ENCODE measurements around the gene ADGRG3. TPM values are rescaled to one million over a fixed set of nuclear protein-coding genes. Genes with fewer than 3 reads are reported as not detected.

The ADGRG3 gene
- total RNA-seq, 1 experiment from 2014 or later, result not detected

- intact Hi-C loops (cut with micrococcal nuclease; ENCODE audit: unreplicated experiment), result no loop called here
- no peak for DNase-seq
- Mint-ChIP-seq H3K27ac (ENCODE audit: unreplicated experiment) (peak overlapping the region; percentile 64), H3K9me3 (ENCODE audit: low read depth, unreplicated experiment) (no peaks in the 10 kb centered on the region), H3K36me3 (ENCODE audit: insufficient read depth, unreplicated experiment) (peaks cover 47% of the 10 kb centered on the region), H3K27me3 (ENCODE audit: unreplicated experiment) (no peaks in the 10 kb centered on the region), H3K4me1 (ENCODE audit: low read depth, unreplicated experiment) (peaks cover 21% of the 10 kb centered on the region), H3K4me3 (ENCODE audit: low read depth, unreplicated experiment) (no peak overlapping the region)
- TF ChIP-seq, protein P1, sequence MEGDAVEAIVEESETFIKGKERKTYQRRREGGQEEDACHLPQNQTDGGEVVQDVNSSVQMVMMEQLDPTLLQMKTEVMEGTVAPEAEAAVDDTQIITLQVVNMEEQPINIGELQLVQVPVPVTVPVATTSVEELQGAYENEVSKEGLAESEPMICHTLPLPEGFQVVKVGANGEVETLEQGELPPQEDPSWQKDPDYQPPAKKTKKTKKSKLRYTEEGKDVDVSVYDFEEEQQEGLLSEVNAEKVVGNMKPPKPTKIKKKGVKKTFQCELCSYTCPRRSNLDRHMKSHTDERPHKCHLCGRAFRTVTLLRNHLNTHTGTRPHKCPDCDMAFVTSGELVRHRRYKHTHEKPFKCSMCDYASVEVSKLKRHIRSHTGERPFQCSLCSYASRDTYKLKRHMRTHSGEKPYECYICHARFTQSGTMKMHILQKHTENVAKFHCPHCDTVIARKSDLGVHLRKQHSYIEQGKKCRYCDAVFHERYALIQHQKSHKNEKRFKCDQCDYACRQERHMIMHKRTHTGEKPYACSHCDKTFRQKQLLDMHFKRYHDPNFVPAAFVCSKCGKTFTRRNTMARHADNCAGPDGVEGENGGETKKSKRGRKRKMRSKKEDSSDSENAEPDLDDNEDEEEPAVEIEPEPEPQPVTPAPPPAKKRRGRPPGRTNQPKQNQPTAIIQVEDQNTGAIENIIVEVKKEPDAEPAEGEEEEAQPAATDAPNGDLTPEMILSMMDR (IDR thresholded peaks at IDR 0.05; ENCODE audit: unreplicated experiment), result no peak
- CTCF ChIA-PET, result interaction anchor here (0.9 to 6.2 kb wide), 5 partner anchors 9 to 57 kb away, joined by 3 to 38 read pairs (median 16); partner anchors contain the start of gene ADGRG1
- no TSS peak for BruUV-seq (replicated peaks)
Measured at GRCh38 chr16:57647136-57647875, 20.8 kb upstream of the ADGRG3 start.

DNA sequence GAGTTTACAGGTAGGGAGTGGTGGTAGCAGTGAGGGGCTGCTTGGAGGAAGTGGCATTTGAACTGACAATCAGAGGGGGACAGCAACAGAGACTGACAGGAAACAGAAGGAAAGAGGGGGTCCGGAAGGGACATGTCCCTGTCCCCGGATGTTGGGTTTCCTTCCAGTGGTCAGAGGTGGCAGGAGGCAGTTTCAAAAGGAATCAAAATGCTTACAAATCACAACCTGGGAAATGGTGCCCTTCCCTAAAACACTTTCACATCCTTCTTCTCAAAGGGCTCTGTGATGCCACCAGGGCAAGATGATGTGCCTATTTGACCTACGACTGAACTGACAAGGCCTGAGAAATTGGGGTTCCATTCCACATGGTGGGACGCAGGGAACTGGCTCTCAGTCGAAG is 20.0 kb upstream of the ADGRG3 start:
- no TSS peak for BruUV-seq (replicated peaks)
- H3K4me3 Mint-ChIP-seq (ENCODE audit: low read depth, unreplicated experiment), result no peak overlapping the region
- intact Hi-C loops (cut with micrococcal nuclease; ENCODE audit: unreplicated experiment), result loop anchor here (2.0 kb wide), 2 partner anchors 57 to 73 kb away; no protein-coding TSS in a partner anchor
- peaks cover 52% of the 10 kb centered on the region for H3K36me3 Mint-ChIP-seq (ENCODE audit: insufficient read depth, unreplicated experiment)
- H3K27ac Mint-ChIP-seq (ENCODE audit: unreplicated experiment), result peak overlapping the region; percentile 64
- CTCF ChIA-PET, result interaction anchor here (2.3 to 6.2 kb wide), 4 partner anchors 20 to 57 kb away, joined by 7 to 38 read pairs (median 20); partner anchors contain the start of gene ADGRG1
- TF ChIP-seq, protein P1 (IDR thresholded peaks at IDR 0.05; ENCODE audit: unreplicated experiment), result no peak
- H3K27me3 Mint-ChIP-seq (ENCODE audit: unreplicated experiment), result no peaks in the 10 kb centered on the region
- H3K9me3 Mint-ChIP-seq (ENCODE audit: low read depth, unreplicated experiment), result no peaks in the 10 kb centered on the region
- peaks cover 21% of the 10 kb centered on the region for H3K4me1 Mint-ChIP-seq (ENCODE audit: low read depth, unreplicated experiment)
- DNase-seq, result no peak

- peaks cover 58% of the 10 kb centered on the region for H3K36me3 Mint-ChIP-seq (ENCODE audit: insufficient read depth, unreplicated experiment)
- DNase-seq, result peak; percentile 92
- H3K9me3 Mint-ChIP-seq (ENCODE audit: low read depth, unreplicated experiment), result no peaks in the 10 kb centered on the region
- BruUV-seq (replicated peaks), result no TSS peak
- CTCF ChIA-PET, result interaction anchor here (0.6 to 6.2 kb wide), 5 partner anchors 21 to 106 kb away, joined by 4 to 38 read pairs (median 16); partner anchors contain the start of genes ADGRG1 and ADGRG5
- H3K4me1 Mint-ChIP-seq (ENCODE audit: low read depth, unreplicated experiment), result peaks cover 21% of the 10 kb centered on the region
- H3K27me3 Mint-ChIP-seq (ENCODE audit: unreplicated experiment), result no peaks in the 10 kb centered on the region
- H3K4me3 Mint-ChIP-seq (ENCODE audit: low read depth, unreplicated experiment), result no peak overlapping the region
- TF ChIP-seq, protein P1 (IDR thresholded peaks at IDR 0.05; ENCODE audit: unreplicated experiment), result peak; percentile 100
- peak overlapping the region; percentile 64 for H3K27ac Mint-ChIP-seq (ENCODE audit: unreplicated experiment)
- intact Hi-C loops (cut with micrococcal nuclease; ENCODE audit: unreplicated experiment), result loop anchor here (1.0 to 2.0 kb wide), 5 partner anchors 21 to 73 kb away; partner anchors contain the start of gene ADGRG1
Measured at GRCh38 chr16:57648581-57649442, 19.3 kb upstream of the ADGRG3 start.

- Mint-ChIP-seq H3K4me3 (ENCODE audit: low read depth, unreplicated experiment) (no peak overlapping the region), H3K9me3 (ENCODE audit: low read depth, unreplicated experiment) (no peaks in the 10 kb centered on the region)
- BruUV-seq (replicated peaks), result no TSS peak
Measured at GRCh38 chr16:57649443-57649751, 18.7 kb upstream of the ADGRG3 start.

More at GRCh38 chr16:57649443-57649751, 18.7 kb upstream of the ADGRG3 start:
- no peak for DNase-seq
- Mint-ChIP-seq H3K27me3 (ENCODE audit: unreplicated experiment) (no peaks in the 10 kb centered on the region), H3K4me1 (ENCODE audit: low read depth, unreplicated experiment) (peaks cover 21% of the 10 kb centered on the region), H3K36me3 (ENCODE audit: insufficient read depth, unreplicated experiment) (peaks cover 62% of the 10 kb centered on the region), H3K27ac (ENCODE audit: unreplicated experiment) (no peak overlapping the region)
- intact Hi-C loops (cut with micrococcal nuclease; ENCODE audit: unreplicated experiment), result loop anchor here (1.0 to 2.0 kb wide), 5 partner anchors 21 to 73 kb away; partner anchors contain the start of gene ADGRG1
- TF ChIP-seq, protein P1 (IDR thresholded peaks at IDR 0.05; ENCODE audit: unreplicated experiment), result no peak
- CTCF ChIA-PET, result interaction anchor here (2.7 to 6.2 kb wide), 3 partner anchors 26 to 59 kb away, joined by 16 to 38 read pairs (median 25); no protein-coding TSS in a partner anchor

Measured in Calu3 (cell line).